Measurements from ENCODE around the gene NAP1L5. TPM values are rescaled to one million over a fixed set of nuclear protein-coding genes. Genes with fewer than 3 reads are reported as not detected.
A peak's percentile ranks its signal among the peaks of the same experiment; 100 is the strongest.

The NAP1L5 gene
- polyA plus RNA-seq, 3 donors: 0.18 to 0.87 (median 0.41) TPM

DNA sequence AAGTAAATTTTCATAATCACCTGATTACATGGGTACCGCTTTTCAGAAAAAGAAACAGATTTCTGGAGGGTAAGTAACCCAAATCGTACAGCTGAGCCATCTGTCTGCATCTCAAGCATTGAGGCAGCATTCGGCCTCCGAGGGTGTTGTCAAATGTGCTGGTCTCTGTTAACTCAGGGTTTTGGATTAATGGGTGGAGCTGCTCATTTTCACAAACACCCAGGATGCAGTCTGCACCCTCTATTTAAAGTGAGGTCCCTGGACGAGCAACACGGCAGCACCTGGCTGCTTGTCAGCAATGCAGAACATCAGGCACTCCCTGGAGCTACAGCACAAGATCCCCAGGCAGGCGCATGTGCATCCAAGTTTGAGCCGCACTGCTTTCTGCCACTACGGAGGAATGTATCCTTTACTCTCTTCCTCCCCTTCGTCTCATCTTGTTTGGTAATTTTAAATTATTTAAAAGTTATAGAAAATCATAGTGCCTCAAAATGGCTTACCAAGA is 24.7 kb upstream of the NAP1L5 start:
- H3K9ac ChIP-seq (ENCODE audit: insufficient read depth, low read length, poor library complexity, severe bottlenecking): no peak overlapping the region
- H3K79me2 ChIP-seq (ENCODE audit: insufficient read depth, low read length): no peaks in the 10 kb centered on the region
- H3K27ac ChIP-seq (ENCODE audit: low read depth in 1 of 2, low read length in 2 of 2): no peak overlapping the region
- H4K20me1 ChIP-seq (ENCODE audit: insufficient read depth, low read length): peaks cover 24% of the 10 kb centered on the region
- no peaks in the 10 kb centered on the region for H3K27me3 ChIP-seq (ENCODE audit: control insufficient read depth in 2 of 2, insufficient read depth in 2 of 2, low read length in 2 of 2)
- H3K36me3 ChIP-seq (replicated peaks in 1 of 2; ENCODE audit: control insufficient read depth in 1 of 2, insufficient read depth in 2 of 2, low read length in 2 of 2): peaks cover 64 to 97% of the 10 kb centered on the region in 2 donors
- TF ChIP-seq, protein P1, sequence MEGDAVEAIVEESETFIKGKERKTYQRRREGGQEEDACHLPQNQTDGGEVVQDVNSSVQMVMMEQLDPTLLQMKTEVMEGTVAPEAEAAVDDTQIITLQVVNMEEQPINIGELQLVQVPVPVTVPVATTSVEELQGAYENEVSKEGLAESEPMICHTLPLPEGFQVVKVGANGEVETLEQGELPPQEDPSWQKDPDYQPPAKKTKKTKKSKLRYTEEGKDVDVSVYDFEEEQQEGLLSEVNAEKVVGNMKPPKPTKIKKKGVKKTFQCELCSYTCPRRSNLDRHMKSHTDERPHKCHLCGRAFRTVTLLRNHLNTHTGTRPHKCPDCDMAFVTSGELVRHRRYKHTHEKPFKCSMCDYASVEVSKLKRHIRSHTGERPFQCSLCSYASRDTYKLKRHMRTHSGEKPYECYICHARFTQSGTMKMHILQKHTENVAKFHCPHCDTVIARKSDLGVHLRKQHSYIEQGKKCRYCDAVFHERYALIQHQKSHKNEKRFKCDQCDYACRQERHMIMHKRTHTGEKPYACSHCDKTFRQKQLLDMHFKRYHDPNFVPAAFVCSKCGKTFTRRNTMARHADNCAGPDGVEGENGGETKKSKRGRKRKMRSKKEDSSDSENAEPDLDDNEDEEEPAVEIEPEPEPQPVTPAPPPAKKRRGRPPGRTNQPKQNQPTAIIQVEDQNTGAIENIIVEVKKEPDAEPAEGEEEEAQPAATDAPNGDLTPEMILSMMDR (IDR thresholded peaks at IDR 0.05): no peak
- no peak overlapping the region for H3K4me3 ChIP-seq (replicated peaks in 1 of 3; ENCODE audit: low read depth in 2 of 3, low read length in 3 of 3)
- WGBS (ENCODE audit: insufficient coverage): 91% methylated on average over 5 of the region's 10 CpGs
- Mint-ChIP-seq H3K27ac (no peak overlapping the region), H3K9me3 (peaks cover 6 to 17% (median 16%) of the 10 kb centered on the region in 7 donors), H3K4me3 (no peak overlapping the region), H3K4me1 (peaks cover 18% of the 10 kb centered on the region), H3K36me3 (peaks cover 81 to 85% of the 10 kb centered on the region in 2 donors), H3K27me3 (ENCODE audit: low read depth in 3 of 3) (no peaks in the 10 kb centered on the region)
- no peak overlapping the region for H2AFZ ChIP-seq (ENCODE audit: insufficient read depth, low read depth, low read length, poor library complexity, severe bottlenecking)
- no peak for DNase-seq
- H3K4me1 ChIP-seq (ENCODE audit: control insufficient read depth in 1 of 2, insufficient read depth in 2 of 2, low read length in 2 of 2): peaks cover 12 to 17% of the 10 kb centered on the region in 2 donors
- intact Hi-C loops (cut with micrococcal nuclease): no loop called here
- peaks cover 7 to 11% of the 10 kb centered on the region in 2 donors for H3K9me3 ChIP-seq (replicated peaks in 1 of 2; ENCODE audit: control insufficient read depth in 1 of 2, insufficient read depth in 1 of 2, low read length in 2 of 2)
- no peak overlapping the region for H3K4me2 ChIP-seq (replicated peaks; ENCODE audit: extremely low read depth, low read length, poor library complexity, severe bottlenecking)

DNA sequence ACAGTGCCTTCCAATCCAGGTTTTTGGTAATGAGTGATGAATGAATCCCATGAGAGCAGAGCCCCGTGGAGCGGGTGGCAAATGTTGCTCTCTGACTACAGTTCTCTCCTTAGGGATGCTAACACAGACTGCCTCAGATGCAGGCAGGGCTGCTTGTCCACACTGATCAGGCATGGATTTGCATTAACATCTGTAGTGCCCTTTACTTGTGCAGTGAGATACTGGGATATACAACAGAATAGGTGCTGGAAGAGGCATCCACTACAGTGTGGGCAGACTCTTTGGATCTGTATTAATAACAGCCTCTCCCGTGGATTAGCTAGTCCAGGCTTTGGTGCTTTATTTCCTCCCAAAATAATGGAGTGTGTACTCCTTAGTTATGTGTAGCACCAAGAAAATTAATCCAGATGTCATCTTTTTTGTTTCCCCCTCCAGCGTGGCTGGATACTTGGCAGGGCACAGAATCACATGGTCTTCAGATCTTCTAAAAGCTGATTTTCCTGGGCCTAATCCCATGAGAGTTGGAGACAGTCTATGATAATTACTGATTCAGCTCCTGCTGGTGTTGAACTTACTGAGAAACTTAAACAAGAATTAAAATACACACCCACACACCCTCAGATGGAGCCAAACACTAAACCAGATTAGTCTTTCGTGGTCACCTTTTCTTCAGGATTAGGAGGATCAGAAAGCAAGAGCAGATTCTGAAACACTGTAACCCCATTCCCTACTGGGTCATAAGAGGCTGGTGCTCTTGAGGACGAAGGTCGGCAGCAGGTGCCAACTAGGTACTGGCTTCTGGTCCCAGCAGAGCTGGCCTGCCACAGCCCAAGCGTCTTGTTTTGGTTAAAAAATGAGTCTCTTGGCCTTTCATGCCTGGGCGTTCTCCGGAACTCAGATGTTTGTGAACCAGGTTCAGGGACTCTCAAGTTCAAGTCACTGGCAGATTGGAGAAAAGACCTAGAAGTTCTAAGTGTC is 23.1 kb upstream of the NAP1L5 start:
- Histone ChIP-seq H4K20me1 (ENCODE audit: insufficient read depth, low read length) (peaks cover 24% of the 10 kb centered on the region), H3K4me2 (replicated peaks; ENCODE audit: extremely low read depth, low read length, poor library complexity, severe bottlenecking) (no peak overlapping the region), H2AFZ (ENCODE audit: insufficient read depth, low read depth, low read length, poor library complexity, severe bottlenecking) (no peak overlapping the region), H3K79me2 (ENCODE audit: insufficient read depth, low read length) (no peaks in the 10 kb centered on the region), H3K27ac (ENCODE audit: low read depth in 1 of 2, low read length in 2 of 2) (peak overlapping the region in 1 of 2 donors; percentile 17), H3K9me3 (replicated peaks in 1 of 2; ENCODE audit: control insufficient read depth in 1 of 2, insufficient read depth in 1 of 2, low read length in 2 of 2) (peaks cover 15 to 22% of the 10 kb centered on the region in 2 donors), H3K27me3 (ENCODE audit: control insufficient read depth in 2 of 2, insufficient read depth in 2 of 2, low read length in 2 of 2) (no peaks in the 10 kb centered on the region), H3K36me3 (replicated peaks in 1 of 2; ENCODE audit: control insufficient read depth in 1 of 2, insufficient read depth in 2 of 2, low read length in 2 of 2) (peaks cover 66 to 97% of the 10 kb centered on the region in 2 donors), H3K4me1 (ENCODE audit: control insufficient read depth in 1 of 2, insufficient read depth in 2 of 2, low read length in 2 of 2) (peaks cover 12 to 17% of the 10 kb centered on the region in 2 donors), H3K4me3 (replicated peaks in 1 of 3; ENCODE audit: low read depth in 2 of 3, low read length in 3 of 3) (no peak overlapping the region), H3K9ac (ENCODE audit: insufficient read depth, low read length, poor library complexity, severe bottlenecking) (no peak overlapping the region)
- Mint-ChIP-seq H3K27me3 (ENCODE audit: low read depth in 3 of 3) (no peaks in the 10 kb centered on the region), H3K4me3 (no peak overlapping the region), H3K27ac (peak overlapping the region in 4 of 7 donors; percentile 13 to 49 (median 30)), H3K4me1 (peaks cover 18% of the 10 kb centered on the region), H3K36me3 (peaks cover 81 to 87% of the 10 kb centered on the region in 2 donors), H3K9me3 (peaks cover 16 to 31% (median 23%) of the 10 kb centered on the region in 7 donors)
- TF ChIP-seq, protein P1 (IDR thresholded peaks at IDR 0.05): no peak
- 99% methylated on average over 8 of the region's 10 CpGs for WGBS (ENCODE audit: insufficient coverage)
- intact Hi-C loops (cut with micrococcal nuclease): no loop called here
- no peak for DNase-seq
